ENCODE data around the gene ADISSP.
A peak's percentile ranks its signal among the peaks of the same experiment; 100 is the strongest.

ADISSP gene

GRCh38 chr20:3755814-3756480 lies 11.6 kb downstream of the ADISSP start:
- DNase-seq (ENCODE audit: low spot score), result no peak
- FAIRE-seq, result no peak

- DNase-seq (ENCODE audit: low spot score) (no peak), FAIRE-seq (no peak)
Observed at GRCh38 chr20:3755269-3755668, 12.3 kb downstream of the ADISSP start.

GRCh38 chr20:3754276-3754630 lies 13.3 kb downstream of the ADISSP start:
- DNase-seq (ENCODE audit: low spot score) (no peak), FAIRE-seq (no peak)

GRCh38 chr20:3753501-3754275 lies 13.9 kb downstream of the ADISSP start:
- FAIRE-seq (no peak), DNase-seq (ENCODE audit: low spot score) (no peak)

- FAIRE-seq (no peak), DNase-seq (ENCODE audit: low spot score) (peak; percentile 13)
Observed at GRCh38 chr20:3753098-3753497, 14.5 kb downstream of the ADISSP start.

- DNase-seq (ENCODE audit: low spot score) (no peak), FAIRE-seq (no peak)
Observed at GRCh38 chr20:3752386-3752759, 15.2 kb downstream of the ADISSP start.

GRCh38 chr20:3751675-3752385 lies 15.7 kb downstream of the ADISSP start:
- DNase-seq (ENCODE audit: low spot score) (no peak), FAIRE-seq (no peak)

GRCh38 chr20:3751305-3751674 lies 16.3 kb downstream of the ADISSP start:
- FAIRE-seq, result no peak
- no peak for DNase-seq (ENCODE audit: low spot score)

GRCh38 chr20:3749689-3750531 lies 17.6 kb downstream of the ADISSP start:
- FAIRE-seq (no peak), DNase-seq (ENCODE audit: low spot score) (no peak)

GRCh38 chr20:3749087-3749688 lies 18.4 kb downstream of the ADISSP start:
- FAIRE-seq, result no peak

GRCh38 chr20:3748073-3748472 lies 19.5 kb downstream of the ADISSP start:
- FAIRE-seq, result no peak
- no peak for DNase-seq (ENCODE audit: low spot score)

More at GRCh38 chr20:3749087-3749688, 18.4 kb downstream of the ADISSP start:
- DNase-seq (ENCODE audit: low spot score), result no peak

- FAIRE-seq (no peak), DNase-seq (ENCODE audit: low spot score) (no peak)
Observed at GRCh38 chr20:3747471-3747870, 20.1 kb downstream of the ADISSP start.

- DNase-seq (ENCODE audit: low spot score) (no peak), FAIRE-seq (no peak)
Observed at GRCh38 chr20:3745686-3746173, 21.8 kb downstream of the ADISSP start.

GRCh38 chr20:3744806-3745685 lies 22.5 kb downstream of the ADISSP start:
- DNase-seq (ENCODE audit: low spot score) (no peak), FAIRE-seq (no peak)

- no peak for DNase-seq (ENCODE audit: low spot score)
- no peak for FAIRE-seq
Observed at GRCh38 chr20:3744037-3744436, 23.5 kb downstream of the ADISSP start.

GRCh38 chr20:3743251-3743650 lies 24.3 kb downstream of the ADISSP start:
- FAIRE-seq, result no peak
- no peak for DNase-seq (ENCODE audit: low spot score)

GRCh38 chr20:3741836-3742458 lies 25.6 kb downstream of the ADISSP start:
- DNase-seq (ENCODE audit: low spot score), result no peak
- FAIRE-seq, result no peak

GRCh38 chr20:3740615-3741301 lies 26.8 kb downstream of the ADISSP start:
- FAIRE-seq (no peak), DNase-seq (ENCODE audit: low spot score) (no peak)

- DNase-seq (ENCODE audit: low spot score) (no peak), FAIRE-seq (no peak)
Observed at GRCh38 chr20:3739926-3740451, 27.6 kb downstream of the ADISSP start.
